HG02884 (cell line): ENCODE measurements around the gene FAM20B.
A peak's percentile ranks its signal among the peaks of the same experiment; 100 is the strongest.
"Not testable (repeated sequence)": the region's sequence is repeated elsewhere in the genome, so short reads cannot be mapped to it uniquely, and the experiment has no call there.

Source experiments
- ATAC-seq: cut with Tn5 transposase; IDR thresholded peaks from one replicate; pipeline ENCODE4 v1.9.1; 2021; ENCODE audit warnings: mild to moderate bottlenecking, moderate library complexity; ENCODE audit not compliant: unreplicated experiment

FAM20B gene

GRCh38 chr1:179025125-179025974 is at the start of gene FAM20B:
Gene FAM20B (plus strand): TSS chr1:179025894. CDS start chr1:179043848, 17,954 bp downstream.
- peak; percentile 71 for ATAC-seq

- ATAC-seq: no peak
Observed at GRCh38 chr1:178976541-178976940, 49.2 kb upstream of the FAM20B start.

GRCh38 chr1:178986204-178986603 is 39.5 kb upstream of the FAM20B start:
- no peak for ATAC-seq

GRCh38 chr1:178988198-178988597 is 37.5 kb upstream of the FAM20B start:
- not testable (repeated sequence) for ATAC-seq

GRCh38 chr1:178993559-178993958 is 32.1 kb upstream of the FAM20B start:
- ATAC-seq: no peak

GRCh38 chr1:178997428-178997827 is 28.3 kb upstream of the FAM20B start:
- ATAC-seq: no peak

GRCh38 chr1:178998295-178998694 is 27.4 kb upstream of the FAM20B start:
- no peak for ATAC-seq

- no peak for ATAC-seq
Observed at GRCh38 chr1:178999061-178999460, 26.6 kb upstream of the FAM20B start.

- ATAC-seq: no peak
Observed at GRCh38 chr1:179001451-179001850, 24.2 kb upstream of the FAM20B start.

GRCh38 chr1:179002064-179002463 is 23.6 kb upstream of the FAM20B start:
- not testable (repeated sequence) for ATAC-seq

GRCh38 chr1:179002552-179003345 is 22.9 kb upstream of the FAM20B start:
- peak; percentile 81 for ATAC-seq

- no peak for ATAC-seq
Observed at GRCh38 chr1:179003512-179004066, 22.1 kb upstream of the FAM20B start.

- no peak for ATAC-seq
Observed at GRCh38 chr1:179007233-179007632, 18.5 kb upstream of the FAM20B start.

GRCh38 chr1:179010671-179011070 is 15.0 kb upstream of the FAM20B start:
- ATAC-seq: no peak

- ATAC-seq: no peak
Observed at GRCh38 chr1:179012038-179012437, 13.7 kb upstream of the FAM20B start.

GRCh38 chr1:179014123-179014522 is 11.6 kb upstream of the FAM20B start:
- ATAC-seq: no peak

GRCh38 chr1:179015396-179015795 is 10.3 kb upstream of the FAM20B start:
- ATAC-seq: no peak

GRCh38 chr1:179016706-179017382 is 8.8 kb upstream of the FAM20B start:
- no peak for ATAC-seq

- no peak for ATAC-seq
Observed at GRCh38 chr1:179017383-179018326, 8.0 kb upstream of the FAM20B start.

- no peak for ATAC-seq
Observed at GRCh38 chr1:179021873-179022272, 3.8 kb upstream of the FAM20B start.
